Ovary (tissue), 9 donors: ENCODE data around the gene PTGDR. TPM values are rescaled to one million over a fixed set of nuclear protein-coding genes. Genes with fewer than 3 reads are reported as not detected.
A peak's percentile ranks its signal among the peaks of the same experiment; 100 is the strongest.

Experiments used
- DNase-seq, 5 donors: peaks; one replicate each; pipeline ENCODE4 v3.0.0-alpha.2; 2019 to 2020
- H3K27ac ChIP-seq, 2 donors: fragments of 200-600 bp; one replicate each; pipeline versions ENCODE4 v1.5.1 to v1.8.0; 2019 to 2022
- H3K27me3 ChIP-seq: fragments of 200-600 bp; one replicate; pipeline ENCODE4 v1.8.0; 2022
- H3K36me3 ChIP-seq: fragments of 200-600 bp; sonication (generic); one replicate; pipeline ENCODE4 v1.5.1; 2019
- H3K4me1 ChIP-seq: one replicate; pipeline ENCODE4 v1.8.1; 2013; ENCODE audit warnings: mild to moderate bottlenecking, moderate library complexity; ENCODE audit not compliant: insufficient read depth
- H3K4me3 ChIP-seq: fragments of 200-600 bp; sonication (generic); one replicate; pipeline ENCODE4 v1.5.1; 2017
- H3K9me3 ChIP-seq, 2 donors: fragments of 200-600 bp in 1 of 2; sonication (generic) in 1 of 2; one replicate each; pipeline versions ENCODE4 v1.5.1 to v1.8.1; 2013 to 2019; ENCODE audit warnings: mild to moderate bottlenecking in 1 of 2, moderate library complexity in 1 of 2
- CTCF ChIP-seq, 3 donors: fragments of 450-650 bp in 2 of 3; fragments of 200-600 bp in 1 of 3; IDR thresholded peaks; one replicate each; pipeline versions ENCODE4 v1.5.1 to v1.8.0; 2016 to 2022; ENCODE audit warnings: antibody characterized with exemption in 3 of 3, mild to moderate bottlenecking in 1 of 3
- EP300 ChIP-seq: sonication (generic); formaldehyde crosslinking; IDR thresholded peaks from one replicate; pipeline ENCODE4 v1.6.1; 2017; ENCODE audit warnings: antibody characterized with exemption
- POLR2A ChIP-seq: fragments of 450-650 bp; IDR thresholded peaks from one replicate; pipeline ENCODE4 v1.6.1; 2017; ENCODE audit warnings: antibody characterized with exemption, mild to moderate bottlenecking, moderate library complexity
- WGBS, 3 donors: extraction: QIAGEN DNeasy Blood & Tissue Kit in 1 of 3; methylation state at CpG; one replicate each; pipeline versions ENCODE4 v1.1.5 to v1.1.7; 2013 to 2017; 5-methylcytosine and 5-hydroxymethylcytosine counted together
- intact Hi-C, 4 donors: fragments of 100-400 bp; cut with DNase I; formaldehyde crosslinking; loops; one replicate each; pipeline versions ENCODE4 v1.11.0 to v1.15.1; 2022 to 2023
- polyA plus RNA-seq, 2 donors: library from polyadenylated mRNA; stranded (reverse); fragments of 200-250 nt in 1 of 2; fragments of 350-450 nt in 1 of 2; fragmentation: Illumina TruSeq in 1 of 2; extraction: RNeasy Lipid Tissue Mini Kit (QIAGEN cat#74804) in 1 of 2; gene quantifications; one replicate each; pipeline ENCODE4 v1.2.3, GENCODE V29; 2013 to 2014
- total RNA-seq, 7 donors: library from RNA; depleted of rRNA in 2 of 7; stranded (reverse); fragments of >200 nt in 2 of 7; fragmentation: NEBNext Ultra II Directional in 3 of 7; extraction: Animal tissue kit (Norgen Biotek cat#: 25700) in 3 of 7; gene quantifications; one replicate each; pipeline versions ENCODE4 v1.1.0 to v1.2.4, GENCODE V29; 2016 to 2023
- donor health status: DM: no; HTN: no; CAD: no; lungs with moderate emphysema.
- donor health status: DM: no; HTN: no; CAD: no.
- donor health status: Bipolar disorder and iron deficiency.
- donor health status: DM: yes; HTN: yes; CAD: no.
- donor health status: DM: no; HTN: no; CAD: no.
- donor health status: DM: yes; HTN: yes; CAD: no.

Gene PTGDR
- total and polyA plus RNA-seq, 9 donors, result 0.10 to 1.8 (median 0.52) TPM

GRCh38 chr14:52269100-52269499 lies 1.6 kb downstream of the PTGDR start:
- Histone ChIP-seq H3K27ac (no peak overlapping the region), H3K36me3 (no peaks in the 10 kb centered on the region), H3K4me3 (peak overlapping the region; percentile 47), H3K9me3 (no peaks in the 10 kb centered on the region), H3K4me1 (peaks cover 5% of the 10 kb centered on the region), H3K27me3 (no peaks in the 10 kb centered on the region)
- 44 to 62% (median 60%) methylated on average over 17 of the region's 17 CpGs for WGBS, 3 donors
- intact Hi-C loops, result no loop called here
- TF ChIP-seq POLR2A (no peak), EP300 (no peak), CTCF (IDR thresholded peaks at IDR 0.05) (no peak)
- DNase-seq, result no peak

GRCh38 chr14:52269982-52270381 lies 2.5 kb downstream of the PTGDR start:
- Histone ChIP-seq H3K9me3 (no peaks in the 10 kb centered on the region), H3K27me3 (no peaks in the 10 kb centered on the region), H3K4me3 (no peak overlapping the region), H3K4me1 (peaks cover 5% of the 10 kb centered on the region), H3K36me3 (no peaks in the 10 kb centered on the region), H3K27ac (no peak overlapping the region)
- TF ChIP-seq CTCF (IDR thresholded peaks at IDR 0.05) (no peak), EP300 (no peak), POLR2A (no peak)
- intact Hi-C loops, result no loop called here
- peak in 1 of 5 donors; percentile 23 for DNase-seq
- WGBS, 3 donors, result 48 to 77% (median 63%) methylated on average over 8 of the region's 8 CpGs

- Histone ChIP-seq H3K9me3 (no peaks in the 10 kb centered on the region), H3K4me1 (peaks cover 5% of the 10 kb centered on the region), H3K4me3 (no peak overlapping the region), H3K27me3 (no peaks in the 10 kb centered on the region), H3K27ac (no peak overlapping the region), H3K36me3 (no peaks in the 10 kb centered on the region)
- TF ChIP-seq EP300, result no peak
- TF ChIP-seq POLR2A, result no peak
- TF ChIP-seq CTCF (IDR thresholded peaks at IDR 0.05), result no peak
- DNase-seq, result no peak
- 96 to 98% (median 96%) methylated on average over 1 of the region's 1 CpG for WGBS, 3 donors
- intact Hi-C loops, result no loop called here
Measured at GRCh38 chr14:52271538-52271937, 4.0 kb downstream of the PTGDR start.

GRCh38 chr14:52272375-52272774 lies 4.9 kb downstream of the PTGDR start:
- no peaks in the 10 kb centered on the region for H3K9me3 ChIP-seq
- H3K36me3 ChIP-seq, result no peaks in the 10 kb centered on the region
- H3K4me1 ChIP-seq, result peaks cover 5% of the 10 kb centered on the region
- no peak for TF ChIP-seq CTCF (IDR thresholded peaks at IDR 0.05)
- TF ChIP-seq EP300, result no peak
- DNase-seq, result no peak
- H3K27me3 ChIP-seq, result no peaks in the 10 kb centered on the region
- no peak overlapping the region for H3K4me3 ChIP-seq
- no peak overlapping the region for H3K27ac ChIP-seq
- 61 to 83% (median 71%) methylated on average over 3 of the region's 3 CpGs for WGBS, 3 donors
- intact Hi-C loops, result no loop called here

GRCh38 chr14:52275372-52275771 lies 7.9 kb downstream of the PTGDR start:
- Histone ChIP-seq H3K9me3 (no peaks in the 10 kb centered on the region), H3K4me3 (no peak overlapping the region), H3K4me1 (no peaks in the 10 kb centered on the region), H3K27ac (no peak overlapping the region), H3K36me3 (no peaks in the 10 kb centered on the region), H3K27me3 (no peaks in the 10 kb centered on the region)
- DNase-seq, result no peak
- intact Hi-C loops, result no loop called here
- TF ChIP-seq CTCF (IDR thresholded peaks at IDR 0.05), result no peak
- no peak for TF ChIP-seq POLR2A
- no peak for TF ChIP-seq EP300
- 60 to 74% (median 66%) methylated on average over 3 of the region's 3 CpGs for WGBS, 3 donors
